NK-92 treated with Interleukin-12 subunit alpha and Interleukin-12 subunit beta, amount 100 ng/mL, for 24 hours (cell line): ENCODE measurements around the gene DOLK.

Experiments used
- DNase-seq: peaks from one replicate; lab custom pipeline; 2025; lab: John Stamatoyannopoulos, UW

DOLK gene

GRCh38 chr9:128933731-128934130, 13.7 kb downstream of the DOLK start:
- no peak for DNase-seq

- DNase-seq = no peak
Observed at GRCh38 chr9:128929560-128929959, 17.8 kb downstream of the DOLK start.

- DNase-seq = no peak
Observed at GRCh38 chr9:128928624-128929023, 18.8 kb downstream of the DOLK start.

GRCh38 chr9:128927731-128928411, 19.5 kb downstream of the DOLK start:
- DNase-seq = no peak

- no peak for DNase-seq
Observed at GRCh38 chr9:128923493-128923883, 23.9 kb downstream of the DOLK start.

GRCh38 chr9:128921881-128922763, 25.3 kb downstream of the DOLK start:
- no peak for DNase-seq

GRCh38 chr9:128920381-128921058, 26.9 kb downstream of the DOLK start, which contains the start of gene PHYHD1:
Gene PHYHD1, plus strand, starts transcription at chr9:128920982. Its CDS starts 1,342 bp downstream, at chr9:128922324.
- no peak for DNase-seq

GRCh38 chr9:128919402-128920089, 27.9 kb downstream of the DOLK start:
- no peak for DNase-seq

GRCh38 chr9:128918921-128919320, 28.5 kb downstream of the DOLK start:
- DNase-seq = no peak

GRCh38 chr9:128917151-128917849, 30.1 kb downstream of the DOLK start:
- DNase-seq = no peak

GRCh38 chr9:128916745-128917144, 30.7 kb downstream of the DOLK start:
- no peak for DNase-seq

- DNase-seq = no peak
Observed at GRCh38 chr9:128916204-128916603, 31.2 kb downstream of the DOLK start.

- no peak for DNase-seq
Observed at GRCh38 chr9:128913995-128914772, 33.2 kb downstream of the DOLK start.

GRCh38 chr9:128913048-128913900, 34.1 kb downstream of the DOLK start:
- DNase-seq = no peak

GRCh38 chr9:128912270-128912853, 35.0 kb downstream of the DOLK start:
- DNase-seq = no peak

GRCh38 chr9:128911529-128912035, 35.8 kb downstream of the DOLK start:
- no peak for DNase-seq

- DNase-seq = no peak
Observed at GRCh38 chr9:128910906-128911305, 36.5 kb downstream of the DOLK start.

- no peak for DNase-seq
Observed at GRCh38 chr9:128909859-128910258, 37.5 kb downstream of the DOLK start.

GRCh38 chr9:128908372-128908771, 39.0 kb downstream of the DOLK start:
- no peak for DNase-seq
